ENCODE data around the gene CHD6.

CHD6 gene

DNA sequence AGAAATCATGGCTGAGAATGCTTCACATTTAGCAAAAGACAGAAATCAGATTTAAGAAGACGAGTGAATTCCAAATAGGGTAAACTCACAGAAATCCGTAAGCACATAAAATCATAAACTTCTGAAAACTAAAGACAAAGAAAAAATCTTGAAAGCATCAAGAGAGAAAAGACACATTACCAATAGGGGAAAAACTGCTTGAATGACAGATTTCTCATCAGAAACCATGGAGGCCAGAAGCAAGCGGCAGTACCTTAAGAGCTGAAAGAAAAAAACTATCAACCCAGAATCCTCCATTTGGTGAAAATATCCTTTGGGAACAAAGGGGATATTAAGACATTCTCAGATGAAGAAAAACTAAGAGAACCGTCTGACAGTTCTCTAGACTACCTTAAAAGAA is 185.0 kb downstream of the CHD6 start:
- DNase-seq (ENCODE audit: low read depth in 1 of 2, low spot score in 1 of 2) = no peak

DNA sequence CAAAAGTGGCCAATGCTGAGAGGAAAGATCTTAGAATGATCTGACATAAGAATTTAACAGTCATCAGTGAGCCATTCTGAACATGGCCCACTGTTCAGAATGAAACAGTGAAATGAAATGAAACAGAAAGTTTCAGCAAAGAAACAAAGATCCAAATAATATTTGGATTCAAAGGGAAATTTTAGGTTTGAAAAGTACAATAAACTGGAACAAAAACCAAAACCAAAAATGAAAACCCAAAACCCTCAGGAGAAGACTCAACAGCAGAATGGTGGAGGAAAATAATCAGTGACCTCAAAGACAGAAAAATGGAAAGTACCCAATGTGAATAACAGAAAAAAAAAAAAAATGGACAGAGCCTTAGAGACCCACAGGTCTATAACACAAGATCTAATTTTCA is 185.4 kb downstream of the CHD6 start:
- no peak for DNase-seq (ENCODE audit: low read depth in 1 of 2, low spot score in 1 of 2)

DNA sequence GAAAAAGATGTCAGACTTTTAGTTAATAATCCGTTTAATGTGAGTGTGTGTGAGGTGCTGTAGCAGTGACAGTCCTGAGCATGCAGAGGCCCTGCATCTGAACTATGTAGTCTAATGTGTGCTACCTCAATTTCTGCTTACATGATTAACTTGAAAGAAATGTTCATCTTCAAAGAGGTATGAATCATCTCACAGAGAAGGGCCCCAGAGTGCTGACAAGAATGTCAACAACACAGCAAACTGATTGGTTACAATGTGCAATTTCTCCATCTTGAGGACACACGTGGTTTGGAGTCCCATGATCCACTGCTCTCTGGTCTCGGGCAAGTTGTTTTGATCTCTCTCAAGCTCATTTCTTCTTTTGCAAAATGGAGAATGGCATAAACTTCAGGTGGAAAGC is 189.9 kb downstream of the CHD6 start:
- no peak for DNase-seq (ENCODE audit: low read depth in 1 of 2, low spot score in 1 of 2)

DNA sequence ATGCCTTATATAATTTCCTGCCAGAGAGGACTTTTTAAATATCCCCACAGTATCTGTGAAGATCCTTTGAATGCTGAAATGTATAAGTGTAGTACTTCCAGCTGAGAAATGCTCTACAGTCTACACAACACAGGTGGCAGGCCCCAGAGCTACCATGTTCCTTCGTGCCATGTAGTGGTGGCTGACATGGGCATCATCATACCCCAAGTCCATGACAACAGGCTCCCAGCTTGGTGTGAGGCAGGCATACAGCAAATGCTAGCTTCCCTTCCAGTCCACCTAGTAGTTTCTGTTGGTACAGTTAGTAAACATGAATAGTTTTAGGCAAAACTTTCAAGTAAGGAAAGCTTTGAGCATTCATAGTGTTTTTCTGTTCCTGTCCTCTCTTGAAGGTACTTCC is 190.3 kb downstream of the CHD6 start:
- no peak for DNase-seq (ENCODE audit: low read depth in 1 of 2, low spot score in 1 of 2)

DNA sequence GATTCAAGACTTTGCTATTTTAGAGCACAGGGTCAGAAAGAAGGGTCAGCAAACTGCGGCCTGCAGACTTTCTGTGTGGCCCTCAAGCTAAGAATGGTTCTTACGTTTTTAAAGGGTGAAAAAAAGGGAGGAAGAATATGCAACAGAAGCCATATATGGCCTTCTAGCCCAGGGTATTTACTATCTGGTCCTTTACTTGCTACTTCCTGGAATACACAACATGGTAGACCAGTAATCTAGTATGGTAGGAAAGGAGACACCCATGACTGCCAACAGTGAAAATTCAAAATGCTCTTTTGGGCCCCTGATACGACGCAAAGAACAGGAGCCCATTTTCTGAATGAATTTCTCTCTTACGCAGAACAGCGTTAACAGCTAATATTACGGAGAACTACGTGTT is 191.2 kb downstream of the CHD6 start:
- no peak for DNase-seq (ENCODE audit: low read depth in 1 of 2, low spot score in 1 of 2)

DNA sequence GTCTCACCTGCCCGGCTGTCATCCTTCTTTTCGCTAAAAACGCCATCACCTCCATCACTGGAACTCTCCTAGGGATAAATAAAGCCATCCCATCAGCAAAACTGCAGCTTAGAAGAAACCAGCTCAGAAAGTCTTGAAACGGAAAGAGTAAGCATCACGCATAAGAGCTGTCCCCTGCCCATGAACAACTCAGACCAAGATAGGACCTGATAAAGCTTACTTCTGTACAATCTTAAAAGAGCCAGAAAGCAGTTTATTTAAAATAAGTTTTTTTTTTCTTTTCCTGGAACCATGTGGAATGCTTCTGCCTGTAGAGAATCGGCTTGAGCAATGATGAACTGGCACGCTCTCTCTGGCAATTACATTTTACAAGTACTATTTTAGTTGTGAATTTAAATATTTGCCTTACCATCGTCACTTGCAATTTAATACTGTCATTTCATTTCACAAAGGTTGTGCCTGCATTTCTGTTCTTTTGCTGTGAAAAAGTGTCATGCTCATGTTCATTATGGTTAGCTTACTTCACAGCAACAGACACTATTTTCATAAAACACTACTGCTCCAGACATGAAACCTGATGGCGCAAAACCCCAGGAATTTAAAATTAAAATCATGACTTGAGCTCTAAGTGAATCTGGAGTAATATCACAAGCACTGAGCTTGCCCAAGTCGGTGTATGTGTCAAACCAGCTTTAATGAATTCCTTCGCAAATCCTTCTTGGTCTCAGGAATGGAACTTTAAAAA is 191.9 kb downstream of the CHD6 start:
- DNase-seq (ENCODE audit: low read depth in 1 of 2, low spot score in 1 of 2) = no peak

DNA sequence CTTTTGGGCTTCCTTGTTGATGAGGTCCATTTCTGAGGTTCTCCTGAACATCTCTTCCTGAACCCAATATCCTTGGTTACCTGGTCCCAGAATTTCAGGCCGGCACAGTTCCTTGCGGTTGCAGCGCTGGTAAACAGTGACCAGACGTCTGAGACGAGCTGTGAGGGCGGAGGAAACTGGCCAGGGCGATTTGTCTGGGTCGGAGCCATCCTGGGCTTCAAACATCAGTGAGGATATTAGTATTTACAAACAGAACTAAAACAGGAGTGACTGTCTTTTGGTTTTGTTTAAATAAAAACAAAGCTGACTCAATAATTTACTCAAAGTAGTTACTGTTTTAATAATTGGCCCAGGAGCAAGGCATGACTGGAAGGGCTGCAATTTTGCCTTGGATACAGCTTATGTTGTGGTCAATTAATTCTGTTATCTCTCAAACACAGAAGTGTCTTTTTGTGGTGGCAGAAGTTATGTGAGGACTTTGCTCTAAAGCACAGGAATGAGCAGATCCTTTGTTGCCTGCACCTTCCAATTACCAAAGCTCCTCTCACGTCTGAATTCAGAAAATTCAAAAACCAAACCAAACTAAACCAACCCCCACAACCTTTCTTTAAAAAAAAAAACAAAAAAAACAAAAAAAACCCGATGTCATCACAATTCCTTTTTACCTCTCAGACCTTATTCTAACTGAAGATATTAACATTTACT is 192.8 kb downstream of the CHD6 start:
- no peak for DNase-seq (ENCODE audit: low read depth in 1 of 2, low spot score in 1 of 2)

DNA sequence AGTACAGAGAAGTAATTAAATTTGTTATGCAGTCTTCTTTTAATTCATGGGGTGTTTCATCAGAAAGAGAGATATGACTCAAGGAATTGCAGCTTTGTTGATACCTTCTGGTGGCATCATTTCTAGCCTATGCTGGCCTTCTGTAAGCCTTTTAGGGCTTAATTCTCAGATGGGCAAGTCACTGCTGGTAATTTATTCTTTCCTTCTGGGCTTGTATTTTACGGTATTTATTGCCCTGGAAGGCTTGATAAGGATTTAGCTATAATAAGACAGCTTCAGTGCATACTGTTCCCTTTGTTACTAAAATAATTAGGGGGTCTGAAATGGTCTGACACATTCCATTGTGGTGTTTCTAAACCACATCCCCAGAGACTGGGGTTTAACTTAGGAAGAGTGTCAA is 193.6 kb downstream of the CHD6 start:
- no peak for DNase-seq (ENCODE audit: low read depth in 1 of 2, low spot score in 1 of 2)

DNA sequence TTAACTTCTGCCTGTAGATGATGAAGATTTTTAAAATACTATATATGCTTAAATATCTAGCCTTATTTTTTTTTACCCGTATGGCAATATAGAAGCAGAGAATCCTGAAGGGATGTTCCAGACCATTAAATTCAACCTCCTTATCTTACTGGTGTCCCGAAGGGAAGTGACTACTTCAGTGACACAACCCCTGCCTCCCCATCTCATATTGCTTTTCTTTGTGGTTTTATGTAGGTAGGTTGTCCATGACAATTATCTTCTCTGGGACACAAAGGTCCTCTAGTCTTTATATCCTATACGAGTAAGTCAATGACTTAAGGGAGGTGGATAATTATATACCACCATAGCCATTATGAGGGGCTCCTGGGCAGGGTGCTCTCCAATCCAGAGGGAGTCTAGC is 194.2 kb downstream of the CHD6 start:
- no peak for DNase-seq (ENCODE audit: low read depth in 1 of 2, low spot score in 1 of 2)

DNA sequence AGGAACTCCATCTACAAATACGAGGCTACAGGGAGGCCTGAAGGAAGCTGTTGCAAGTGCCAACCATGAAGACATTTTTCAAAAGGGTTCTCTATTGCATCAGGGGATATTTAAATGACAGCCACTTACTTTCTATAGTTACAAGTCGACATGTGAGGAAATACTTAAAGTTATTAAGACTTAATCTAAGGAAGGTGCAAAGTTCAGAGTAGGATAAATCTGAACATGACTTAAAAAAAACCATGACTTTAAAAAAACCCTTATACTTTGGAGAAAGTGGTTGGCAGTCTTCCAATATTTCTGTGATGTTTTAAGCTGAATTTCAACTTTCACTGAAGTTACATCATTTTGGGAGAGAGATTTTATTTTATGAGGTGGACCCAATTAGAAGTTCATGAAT is 195.2 kb downstream of the CHD6 start:
- DNase-seq (ENCODE audit: low read depth in 1 of 2, low spot score in 1 of 2) = no peak

DNA sequence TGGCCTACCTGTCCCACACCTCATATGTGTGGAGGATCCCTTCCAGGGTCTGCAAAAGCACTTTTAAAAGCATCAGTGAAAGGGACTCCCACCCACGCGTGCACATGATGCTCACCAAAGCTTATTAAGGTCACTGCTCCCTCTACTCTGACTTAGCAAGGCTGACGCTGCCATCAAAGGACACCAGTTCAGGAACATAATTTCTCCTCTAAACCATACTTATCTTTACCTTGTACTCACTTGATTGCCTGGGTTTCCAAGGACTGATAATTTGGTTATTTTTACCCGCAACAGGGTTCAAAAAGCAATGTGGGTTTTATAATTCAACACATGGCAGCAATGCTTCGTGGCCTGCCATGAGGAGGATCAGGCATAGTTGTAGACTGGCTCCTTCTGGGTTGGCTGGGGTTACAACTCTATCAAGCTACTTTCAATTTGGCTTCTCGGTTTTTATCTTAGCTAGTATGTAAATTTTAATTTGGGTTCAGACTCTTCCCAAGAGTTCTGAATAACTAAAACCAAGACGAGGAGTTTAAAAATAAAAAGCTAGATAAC is 199.4 kb downstream of the CHD6 start:
- no peak for DNase-seq (ENCODE audit: low read depth in 1 of 2, low spot score in 1 of 2)

DNA sequence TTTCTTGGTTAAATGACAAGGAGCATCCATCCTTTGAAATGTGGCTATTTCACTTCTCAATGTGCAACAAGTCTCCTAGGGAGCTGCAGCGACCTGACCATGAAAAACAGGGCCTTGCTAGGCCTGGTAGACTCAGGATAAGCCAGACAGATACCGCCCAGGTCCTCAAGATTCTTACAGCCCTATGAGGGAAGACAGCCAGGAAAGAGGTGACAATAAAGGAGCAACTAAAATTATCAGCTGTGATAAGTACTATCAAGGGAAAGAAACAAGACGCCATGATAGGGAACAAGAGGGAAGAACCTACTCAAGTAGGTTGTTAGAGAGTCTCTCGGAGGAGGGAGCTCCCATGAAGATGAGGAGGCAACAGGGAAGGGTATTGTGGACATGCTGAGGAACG is 200.1 kb downstream of the CHD6 start:
- no peak for DNase-seq (ENCODE audit: low read depth in 1 of 2, low spot score in 1 of 2)

DNA sequence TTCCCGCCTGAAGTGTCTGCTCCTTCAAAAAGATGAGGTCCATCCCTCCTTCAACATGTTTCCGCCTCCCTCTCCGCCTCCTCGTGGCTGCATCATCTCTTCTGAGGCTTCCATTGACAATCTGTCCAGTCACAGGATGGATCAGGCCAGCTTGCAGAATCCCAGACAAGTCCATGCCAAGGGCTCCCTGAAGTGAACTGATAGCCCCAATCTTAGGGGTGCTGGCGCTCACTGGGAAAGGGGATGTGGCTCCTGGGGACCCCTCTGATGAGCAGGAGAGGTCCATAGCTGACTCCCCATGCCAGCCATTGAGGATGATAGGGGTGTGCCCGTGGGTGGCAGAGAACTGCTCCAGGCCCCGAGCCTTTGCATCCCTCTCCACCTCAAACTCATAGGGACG is 203.0 kb downstream of the CHD6 start:
- DNase-seq (ENCODE audit: low read depth in 1 of 2, low spot score in 1 of 2) = no peak

DNA sequence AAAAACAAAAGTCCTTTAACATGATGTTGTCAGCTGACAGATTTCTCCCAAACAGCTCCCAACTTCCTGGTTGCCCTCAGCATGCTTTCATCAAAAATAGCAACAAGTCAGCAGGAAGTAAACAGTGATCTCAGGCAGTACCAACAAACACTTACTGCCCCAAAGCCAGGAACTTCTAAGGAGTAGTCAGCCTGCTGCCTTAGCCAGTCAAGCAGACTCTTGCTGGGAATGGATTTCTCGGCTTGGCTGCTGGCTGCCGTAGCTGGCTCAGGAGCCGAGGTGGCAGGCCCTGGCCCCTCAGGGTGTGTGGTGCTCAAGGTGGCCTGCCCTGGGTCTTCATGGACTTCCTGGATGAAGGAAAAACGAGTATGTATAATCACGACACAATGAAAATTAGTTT is 205.0 kb downstream of the CHD6 start:
- no peak for DNase-seq (ENCODE audit: low read depth in 1 of 2, low spot score in 1 of 2)

DNA sequence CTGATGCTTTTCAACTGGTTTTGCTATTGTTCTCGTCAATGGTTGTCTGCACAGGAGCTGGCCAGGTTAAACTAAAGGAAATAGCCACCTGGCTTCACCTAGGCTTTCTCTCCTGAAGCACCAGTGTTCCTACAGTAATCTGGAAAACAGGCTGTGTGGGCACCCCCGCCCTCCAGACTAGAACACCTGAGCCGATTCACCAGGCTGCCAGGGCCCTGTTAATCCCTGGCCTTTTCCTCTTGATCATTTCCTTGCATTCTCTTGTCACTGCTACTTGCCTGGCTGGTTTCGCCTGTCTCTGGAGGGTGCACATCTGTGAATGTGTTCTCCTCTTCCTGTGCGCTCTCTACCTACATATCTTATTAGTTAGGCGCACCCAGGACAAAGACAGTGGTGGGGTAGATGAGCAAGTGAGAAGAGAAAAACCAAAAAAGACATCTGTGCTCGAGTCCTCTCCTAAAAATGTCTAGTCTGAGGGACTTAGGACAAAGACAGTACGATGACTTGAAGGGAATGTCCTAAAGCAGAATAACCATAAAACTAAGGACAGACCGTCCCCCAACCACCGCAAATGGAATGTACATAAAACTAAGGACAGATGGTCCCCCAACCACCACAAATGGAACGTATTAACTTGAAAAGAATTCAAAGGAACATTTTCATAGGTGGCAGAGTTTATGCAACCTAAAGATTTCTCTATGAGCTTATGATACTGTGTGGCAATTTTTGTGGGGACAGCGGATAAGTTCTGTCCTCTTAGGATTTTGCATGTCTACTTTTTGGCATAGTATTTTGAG is 205.7 kb downstream of the CHD6 start:
- no peak for DNase-seq (ENCODE audit: low read depth in 1 of 2, low spot score in 1 of 2)

DNA sequence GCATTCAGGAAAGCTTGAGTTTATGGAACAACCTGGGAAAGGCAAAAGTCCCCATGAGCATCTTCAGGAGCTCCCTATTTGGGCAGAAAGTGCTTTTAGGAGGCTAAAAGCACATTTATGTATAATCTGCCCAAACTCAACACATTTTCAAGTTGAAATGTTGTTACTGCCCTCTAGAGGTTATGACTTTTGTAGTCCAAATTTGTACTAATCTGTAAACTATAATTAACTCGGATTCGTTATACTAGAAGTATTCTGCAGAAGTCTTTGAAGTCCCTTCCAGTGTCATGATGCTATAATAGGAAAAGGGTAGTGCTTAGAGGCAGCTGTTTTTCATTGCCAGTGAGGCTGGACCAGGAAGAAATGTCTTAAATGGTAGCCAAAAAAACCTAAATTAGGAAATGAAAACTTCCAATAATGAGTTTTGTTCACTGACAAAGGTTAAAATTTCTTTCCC is 206.8 kb downstream of the CHD6 start:
- no peak for DNase-seq (ENCODE audit: low read depth in 1 of 2, low spot score in 1 of 2)

DNA sequence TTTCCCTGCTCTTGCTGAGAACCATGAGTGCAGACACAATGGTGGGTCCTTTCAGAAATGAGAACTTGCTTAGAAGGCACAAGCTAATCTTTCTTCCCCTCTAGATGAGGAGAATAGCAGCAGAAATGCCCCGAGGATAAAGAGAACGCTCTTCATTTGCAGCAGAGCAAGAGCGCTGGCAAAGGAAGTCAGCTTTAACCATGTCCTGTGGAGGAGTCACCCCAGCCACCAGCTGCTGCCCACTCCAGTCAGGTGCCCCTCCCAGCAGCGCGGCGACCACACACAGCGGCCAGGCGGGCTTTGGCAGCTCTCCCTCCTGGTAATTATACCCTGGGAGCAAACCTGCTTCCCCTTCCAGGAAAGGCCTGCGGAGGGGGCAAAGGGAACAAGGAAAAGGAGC is 209.2 kb downstream of the CHD6 start:
- no peak for DNase-seq (ENCODE audit: low read depth in 1 of 2, low spot score in 1 of 2)

DNA sequence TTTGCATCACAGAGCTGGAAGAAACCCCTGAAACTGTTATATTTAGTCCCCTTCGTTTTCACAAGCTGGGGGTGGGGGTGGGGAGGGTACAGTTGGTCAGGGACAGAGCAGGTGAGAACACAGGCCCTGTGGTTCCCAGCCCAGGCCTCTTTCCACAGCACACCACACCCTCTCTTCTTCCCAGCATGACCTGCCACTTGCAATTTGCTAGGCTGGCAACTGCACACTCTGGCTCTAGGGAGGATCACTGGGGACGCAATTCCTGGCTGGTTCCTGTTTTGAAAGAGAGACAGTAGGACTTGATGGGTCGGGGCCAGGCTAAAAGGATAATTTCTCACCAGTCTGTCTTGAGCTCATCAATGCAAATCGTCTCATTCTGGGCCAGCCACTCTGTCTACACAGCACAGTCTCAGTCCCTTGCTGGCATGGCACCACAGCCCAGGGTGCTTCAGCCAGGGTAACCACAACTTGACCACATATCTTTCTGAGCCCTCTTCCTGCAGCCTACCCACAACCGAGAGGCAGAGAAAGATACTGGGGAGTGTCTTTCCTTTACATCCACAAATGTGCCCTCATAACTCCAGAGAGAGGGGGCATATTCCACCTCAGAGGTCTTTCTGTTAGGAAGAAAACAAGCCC is 209.9 kb downstream of the CHD6 start:
- DNase-seq (ENCODE audit: low read depth in 1 of 2, low spot score in 1 of 2) = no peak

DNA sequence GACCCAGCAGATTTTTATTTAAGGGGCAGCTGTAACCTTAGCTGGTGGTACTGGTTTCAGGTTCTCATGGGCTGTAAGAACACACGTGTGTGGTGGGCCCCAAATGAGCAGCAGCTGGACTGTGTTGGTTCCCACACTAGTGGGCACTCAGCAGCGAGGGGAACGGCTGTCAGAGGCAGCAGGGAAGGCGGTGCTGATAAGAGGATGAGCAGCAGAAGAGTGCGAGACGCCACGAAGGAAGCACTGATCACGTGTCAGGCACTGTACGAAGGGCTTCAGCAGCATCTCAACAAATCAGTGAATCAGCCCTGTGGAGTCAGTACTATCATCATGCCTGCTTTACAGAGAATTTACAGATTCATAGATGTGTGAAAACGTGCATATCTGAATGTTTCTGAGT is 210.6 kb downstream of the CHD6 start:
- DNase-seq (ENCODE audit: low read depth in 1 of 2, low spot score in 1 of 2) = no peak

DNA sequence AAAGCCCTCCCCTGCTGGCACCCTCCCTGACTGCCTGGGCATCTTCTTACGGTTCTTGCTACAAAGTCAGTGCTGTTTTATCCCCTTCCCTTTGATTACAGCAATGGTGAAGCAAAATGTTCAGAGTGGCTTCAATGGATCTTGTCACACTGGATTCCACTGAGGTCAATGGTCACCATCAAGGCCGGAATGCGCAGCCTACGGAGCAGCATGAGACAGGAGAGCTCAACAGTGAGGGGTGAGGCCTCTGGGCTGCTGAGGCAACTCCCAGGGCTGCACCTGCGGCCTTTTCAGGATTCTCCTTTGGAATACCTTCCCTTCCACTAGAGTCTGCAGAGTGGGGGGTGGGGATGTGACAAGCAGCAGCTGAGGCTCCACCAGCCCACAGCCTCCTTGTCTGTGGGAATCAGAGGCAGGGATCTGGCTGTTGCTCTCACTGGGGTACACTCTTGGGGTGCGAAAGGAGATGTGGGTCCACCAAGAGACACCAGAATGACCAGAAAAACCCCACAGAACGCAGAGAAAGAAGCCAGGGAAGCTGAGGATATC is 211.2 kb downstream of the CHD6 start:
- no peak for DNase-seq (ENCODE audit: low read depth in 1 of 2, low spot score in 1 of 2)

DNA sequence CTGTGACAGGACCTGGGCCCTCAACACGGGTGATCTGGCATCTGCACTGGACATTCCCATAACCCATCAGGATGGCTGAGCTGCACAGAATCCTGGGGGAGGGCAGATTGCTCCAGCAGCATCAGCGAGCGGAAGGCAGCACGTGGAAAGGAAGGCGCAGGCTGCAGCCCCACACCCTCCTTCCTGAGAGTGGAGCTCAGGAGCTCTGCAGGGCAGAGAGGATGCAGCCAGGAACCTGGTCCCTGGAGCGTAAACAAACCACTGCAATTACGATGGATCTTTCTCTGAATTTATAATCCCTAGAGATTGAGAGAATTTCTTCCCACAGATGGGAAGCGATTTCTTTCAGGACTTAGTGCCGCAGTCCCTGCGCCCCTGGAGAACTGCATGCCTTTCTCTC is 211.8 kb downstream of the CHD6 start:
- DNase-seq (ENCODE audit: low read depth in 1 of 2, low spot score in 1 of 2) = no peak

Measured in activated T-helper 1 cell treated with anti-CD3 and anti-CD28 coated beads, Interleukin-2, amount 50 U/mL, for 16 hours (primary cell).